Effector memory CD4-positive, alpha-beta T cell (primary cell): Measurements from ENCODE around the gene BROX.
"Not testable (repeated sequence)": the region's sequence is repeated elsewhere in the genome, so short reads cannot be mapped to it uniquely, and the experiment has no call there.

Experiments
- DNase-seq, 3 donors: peaks; one replicate each; pipeline ENCODE4 v3.0.0-alpha.2; 2020
- H3K27ac ChIP-seq: 2 replicates; pipeline ENCODE4 v1.7.0; 2013; ENCODE audit warnings: mild to moderate bottlenecking, low read length, moderate library complexity; ENCODE audit not compliant: insufficient read depth, poor library complexity, severe bottlenecking
- H3K27me3 ChIP-seq: replicated peaks from 2 replicates; pipeline ENCODE4 v1.7.0; 2013; ENCODE audit warnings: mild to moderate bottlenecking, low read length; ENCODE audit not compliant: insufficient read depth, control insufficient read depth, poor library complexity, severe bottlenecking
- H3K36me3 ChIP-seq: 2 replicates; pipeline ENCODE4 v1.7.0; 2013; ENCODE audit warnings: mild to moderate bottlenecking, low read length, moderate library complexity; ENCODE audit not compliant: control insufficient read depth, insufficient read depth
- H3K4me1 ChIP-seq: 2 replicates; pipeline ENCODE4 v1.7.0; 2013; ENCODE audit warnings: low read length, mild to moderate bottlenecking; ENCODE audit not compliant: control insufficient read depth, insufficient read depth, poor library complexity, severe bottlenecking
- H3K4me3 ChIP-seq: 2 replicates; pipeline ENCODE4 v1.7.0; 2013; ENCODE audit warnings: low read length, low read depth, mild to moderate bottlenecking; ENCODE audit not compliant: insufficient read depth, poor library complexity, severe bottlenecking
- H3K9me3 ChIP-seq: 2 replicates; pipeline ENCODE4 v1.7.0; 2013; ENCODE audit warnings: mild to moderate bottlenecking, low read length, moderate library complexity; ENCODE audit not compliant: control insufficient read depth
- total RNA-seq, 3 donors: gene quantifications; one replicate each; lab custom pipeline; 2026; lab: John Stamatoyannopoulos, UW

The BROX gene, protein sequence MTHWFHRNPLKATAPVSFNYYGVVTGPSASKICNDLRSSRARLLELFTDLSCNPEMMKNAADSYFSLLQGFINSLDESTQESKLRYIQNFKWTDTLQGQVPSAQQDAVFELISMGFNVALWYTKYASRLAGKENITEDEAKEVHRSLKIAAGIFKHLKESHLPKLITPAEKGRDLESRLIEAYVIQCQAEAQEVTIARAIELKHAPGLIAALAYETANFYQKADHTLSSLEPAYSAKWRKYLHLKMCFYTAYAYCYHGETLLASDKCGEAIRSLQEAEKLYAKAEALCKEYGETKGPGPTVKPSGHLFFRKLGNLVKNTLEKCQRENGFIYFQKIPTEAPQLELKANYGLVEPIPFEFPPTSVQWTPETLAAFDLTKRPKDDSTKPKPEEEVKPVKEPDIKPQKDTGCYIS
- total RNA-seq, result 63.2 to 71.4 (median 68.3) reads per million in 3 donors

DNA sequence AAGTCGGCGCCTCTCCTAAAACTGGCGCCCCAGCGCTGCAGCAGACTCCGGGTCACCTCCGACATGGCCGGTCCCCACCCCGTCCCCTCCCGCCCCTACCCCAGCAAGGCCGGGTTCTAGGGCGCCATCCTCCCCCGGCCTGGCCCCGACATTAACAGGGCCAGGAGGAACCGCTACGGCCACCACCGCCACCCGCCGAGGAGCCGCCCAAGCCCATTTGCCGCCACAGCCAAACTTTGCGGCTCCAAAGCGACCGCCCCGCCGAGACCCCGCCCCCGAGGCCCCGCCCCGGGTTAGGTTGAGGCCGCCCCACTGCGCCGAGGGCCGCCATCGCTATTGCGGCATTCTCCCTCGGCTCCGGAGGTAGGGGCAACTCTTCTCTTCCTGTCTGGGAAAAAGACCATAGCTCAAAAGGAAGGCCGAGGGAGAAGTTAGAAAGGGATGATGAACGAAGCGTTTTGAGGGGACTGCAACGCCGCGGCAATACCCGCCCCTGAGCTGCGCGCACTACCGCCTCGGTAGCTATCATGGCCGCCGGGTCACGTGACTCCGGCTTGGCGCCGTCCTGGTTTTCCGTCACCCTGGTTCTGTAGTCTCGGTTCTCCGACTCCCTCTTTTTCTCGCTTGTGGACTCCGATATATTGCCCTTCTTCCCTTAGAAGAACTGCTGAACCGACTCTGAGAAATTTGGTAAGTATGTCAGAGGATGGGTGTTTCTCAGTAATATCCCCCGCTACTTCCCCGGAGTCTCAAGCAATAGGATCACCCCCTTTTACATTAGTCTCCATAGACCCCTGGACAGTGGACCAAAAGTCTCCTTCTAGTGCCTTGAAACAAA is at the start of gene BROX, which contains the start of gene AIDA:
Gene BROX (plus strand): TSS at position 312 of the 838 bp plus-strand sequence. CDS start 3,136 bp downstream, outside the sequence.
Gene AIDA (minus strand): TSS at position 239 of the 838 bp plus-strand sequence. CDS start 174 bp downstream, at position 65.
- Histone ChIP-seq H3K9me3 (no peaks in the 10 kb centered on the region), H3K36me3 (peaks cover 9% of the 10 kb centered on the region), H3K27me3 (no peaks in the 10 kb centered on the region), H3K27ac (peak within 1 kb of the TSS; percentile 99), H3K4me1 (peaks cover 6% of the 10 kb centered on the region), H3K4me3 (peak within 1 kb of the TSS; percentile 88)
- peak; percentile 83 to 91 (median 90) for DNase-seq

- no peak overlapping the region for H3K4me3 ChIP-seq
- no peaks in the 10 kb centered on the region for H3K4me1 ChIP-seq
- DNase-seq, result no peak
- no peaks in the 10 kb centered on the region for H3K27me3 ChIP-seq
- no peak overlapping the region for H3K27ac ChIP-seq
- no peaks in the 10 kb centered on the region for H3K9me3 ChIP-seq
- H3K36me3 ChIP-seq, result peaks cover 88% of the 10 kb centered on the region
These were observed 48.9 kb upstream of the BROX start for GRCh38 chr1:222663431-222663934.

- no peak overlapping the region for H3K4me3 ChIP-seq
- no peak overlapping the region for H3K27ac ChIP-seq
- H3K4me1 ChIP-seq, result no peaks in the 10 kb centered on the region
- peaks cover 71% of the 10 kb centered on the region for H3K36me3 ChIP-seq
- DNase-seq, result no peak
- no peaks in the 10 kb centered on the region for H3K27me3 ChIP-seq
- H3K9me3 ChIP-seq, result no peaks in the 10 kb centered on the region
These were observed 46.4 kb upstream of the BROX start for GRCh38 chr1:222665964-222666363.

DNA sequence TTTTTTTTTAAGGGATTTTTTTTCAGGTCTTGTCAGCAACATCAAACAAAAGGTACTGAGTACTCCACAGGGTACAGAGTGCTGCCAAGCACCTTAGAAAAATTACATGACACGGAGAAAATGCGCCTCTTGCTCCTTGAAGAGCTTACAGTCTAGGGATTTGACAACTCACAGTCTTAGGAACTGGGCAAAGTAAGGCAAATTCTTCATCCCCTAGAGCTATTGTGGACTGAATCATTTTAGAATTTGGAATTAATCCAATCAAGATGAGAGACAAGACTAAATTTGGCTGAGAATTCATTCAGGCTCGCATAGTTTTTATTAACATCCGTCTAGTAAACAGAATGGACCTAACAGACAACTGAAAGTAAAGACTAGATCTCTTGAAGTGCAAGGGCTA is 44.2 kb upstream of the BROX start:
- not testable (repeated sequence) for H3K27ac ChIP-seq, H3K4me1 ChIP-seq, H3K9me3 ChIP-seq, DNase-seq, H3K4me3 ChIP-seq, H3K27me3 ChIP-seq
- peaks cover 64% of the 10 kb centered on the region for H3K36me3 ChIP-seq

- not testable (repeated sequence) for H3K4me1 ChIP-seq, H3K4me3 ChIP-seq, DNase-seq, H3K27me3 ChIP-seq, H3K27ac ChIP-seq, H3K9me3 ChIP-seq
- peaks cover 55% of the 10 kb centered on the region for H3K36me3 ChIP-seq
These were observed 43.3 kb upstream of the BROX start for GRCh38 chr1:222669107-222669506.

DNA sequence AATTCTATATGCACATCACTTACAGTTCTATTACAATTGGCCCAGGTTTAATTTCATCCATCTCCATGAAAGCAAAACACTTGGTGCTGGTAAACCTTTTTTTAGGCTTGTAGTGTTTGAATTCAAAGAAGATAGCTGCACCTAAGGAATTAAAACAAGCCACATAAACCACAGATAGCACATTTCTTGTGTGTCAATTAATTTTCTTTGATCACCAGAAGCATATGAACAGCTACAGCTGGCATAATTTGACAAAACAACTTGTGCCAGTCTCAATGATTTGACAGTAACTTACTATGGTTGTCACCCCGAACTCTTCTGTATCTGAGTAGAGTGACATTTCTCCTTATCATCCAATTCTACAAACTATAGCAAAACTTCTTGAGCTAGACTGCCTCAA is 42.3 kb upstream of the BROX start:
- no peaks in the 10 kb centered on the region for H3K9me3 ChIP-seq
- peaks cover 47% of the 10 kb centered on the region for H3K36me3 ChIP-seq
- H3K27ac ChIP-seq, result no peak overlapping the region
- no peak overlapping the region for H3K4me3 ChIP-seq
- H3K4me1 ChIP-seq, result no peaks in the 10 kb centered on the region
- no peaks in the 10 kb centered on the region for H3K27me3 ChIP-seq
- no peak for DNase-seq

- H3K4me1 ChIP-seq, result no peaks in the 10 kb centered on the region
- peaks cover 30% of the 10 kb centered on the region for H3K36me3 ChIP-seq
- no peaks in the 10 kb centered on the region for H3K27me3 ChIP-seq
- DNase-seq, result no peak
- H3K9me3 ChIP-seq, result no peaks in the 10 kb centered on the region
- H3K4me3 ChIP-seq, result no peak overlapping the region
- H3K27ac ChIP-seq, result no peak overlapping the region
These were observed 32.3 kb upstream of the BROX start for GRCh38 chr1:222680080-222680479.

DNA sequence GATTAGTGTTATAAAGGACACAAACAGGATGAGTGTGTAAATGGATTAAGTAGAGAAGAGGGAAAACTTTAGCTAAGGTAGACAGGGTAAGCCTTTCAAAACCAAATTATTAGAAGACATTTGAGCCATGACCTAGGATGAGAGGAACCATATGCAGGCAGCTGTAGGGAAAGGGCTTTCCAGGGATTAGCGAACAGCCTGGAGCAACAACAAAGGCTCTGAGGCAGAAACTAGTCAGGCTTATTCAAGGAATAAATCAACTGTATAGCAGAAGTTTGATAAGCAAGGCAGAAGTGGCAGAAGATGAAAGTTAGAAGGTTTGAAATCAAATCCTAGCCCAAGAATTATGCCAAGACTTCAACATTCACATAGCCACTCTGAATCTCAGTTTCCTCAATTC is 21.3 kb upstream of the BROX start:
- H3K27me3 ChIP-seq, result no peaks in the 10 kb centered on the region
- peaks cover 32% of the 10 kb centered on the region for H3K36me3 ChIP-seq
- no peak for DNase-seq
- H3K9me3 ChIP-seq, result no peaks in the 10 kb centered on the region
- no peak overlapping the region for H3K4me3 ChIP-seq
- H3K27ac ChIP-seq, result no peak overlapping the region
- no peaks in the 10 kb centered on the region for H3K4me1 ChIP-seq

GRCh38 chr1:222694927-222695326 is 17.4 kb upstream of the BROX start:
- H3K27ac ChIP-seq, result no peak overlapping the region
- H3K36me3 ChIP-seq, result peaks cover 25% of the 10 kb centered on the region
- H3K4me1 ChIP-seq, result no peaks in the 10 kb centered on the region
- H3K27me3 ChIP-seq, result no peaks in the 10 kb centered on the region
- DNase-seq, result no peak
- no peak overlapping the region for H3K4me3 ChIP-seq
- no peaks in the 10 kb centered on the region for H3K9me3 ChIP-seq
